GM18867 (cell line): ENCODE data around the gene ANK2.

ENCODE experiments used
- ATAC-seq: cut with Tn5 transposase; IDR thresholded peaks from one replicate; pipeline ENCODE4 v1.9.1; 2021; ENCODE audit warnings: mild to moderate bottlenecking, moderate library complexity; ENCODE audit not compliant: unreplicated experiment

ANK2 gene

DNA sequence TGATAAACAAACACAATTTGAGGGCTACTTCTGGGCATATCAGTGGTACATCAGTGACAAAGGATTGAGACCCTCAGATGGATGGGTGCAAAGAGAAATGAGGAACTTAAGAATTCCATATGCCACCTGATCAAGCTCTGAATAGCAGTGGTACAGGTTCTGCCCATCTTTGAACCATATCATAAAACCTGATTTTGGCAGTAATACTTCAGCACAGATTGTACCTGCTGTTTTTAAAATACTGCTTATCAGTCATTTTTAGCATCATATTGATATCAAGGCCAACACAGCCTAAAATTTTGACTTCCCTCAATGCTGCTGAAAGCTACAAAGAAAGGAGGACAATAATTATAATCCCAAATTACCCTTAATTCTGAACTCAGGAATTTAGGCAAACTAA, 41.5 kb downstream of the ANK2 start:
- no peak for ATAC-seq

DNA sequence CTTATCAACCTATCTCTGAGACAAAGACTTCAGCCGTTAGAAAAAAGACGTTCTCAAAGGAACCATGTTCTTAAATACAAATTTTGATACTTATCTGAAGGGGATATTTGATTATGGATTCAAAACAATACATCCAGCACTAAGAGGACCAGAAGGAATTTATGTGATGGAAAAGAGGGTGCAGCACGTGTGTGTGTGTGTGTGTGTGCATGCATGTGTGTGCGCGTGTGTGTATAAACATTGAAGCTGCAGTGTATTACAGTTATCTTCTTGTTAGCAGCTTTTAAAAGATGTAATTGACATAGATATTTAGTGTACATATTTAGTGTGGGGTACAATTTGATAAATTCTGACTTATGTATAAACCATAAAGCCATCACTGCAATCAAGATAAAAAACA, 44.9 kb downstream of the ANK2 start:
- no peak for ATAC-seq

DNA sequence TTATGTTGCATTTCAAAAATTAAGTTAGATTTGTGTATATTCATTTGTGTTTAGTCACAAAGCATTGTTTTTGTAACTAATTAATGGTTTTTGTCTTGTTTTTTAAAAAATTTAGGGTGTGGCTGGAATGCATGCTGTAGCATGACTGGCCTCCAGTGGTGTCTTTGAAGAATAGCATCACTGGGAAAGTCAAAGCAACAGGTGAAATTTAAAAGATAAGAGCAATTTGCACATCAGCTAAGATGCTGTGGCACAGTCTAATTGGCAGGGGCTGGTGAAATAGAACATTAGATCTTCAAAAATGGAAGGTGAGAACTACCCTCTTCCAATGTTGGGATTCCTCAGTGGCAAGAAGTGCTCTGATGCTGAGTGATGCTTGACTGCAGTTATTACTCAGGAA, 45.3 kb downstream of the ANK2 start:
- ATAC-seq, result no peak

DNA sequence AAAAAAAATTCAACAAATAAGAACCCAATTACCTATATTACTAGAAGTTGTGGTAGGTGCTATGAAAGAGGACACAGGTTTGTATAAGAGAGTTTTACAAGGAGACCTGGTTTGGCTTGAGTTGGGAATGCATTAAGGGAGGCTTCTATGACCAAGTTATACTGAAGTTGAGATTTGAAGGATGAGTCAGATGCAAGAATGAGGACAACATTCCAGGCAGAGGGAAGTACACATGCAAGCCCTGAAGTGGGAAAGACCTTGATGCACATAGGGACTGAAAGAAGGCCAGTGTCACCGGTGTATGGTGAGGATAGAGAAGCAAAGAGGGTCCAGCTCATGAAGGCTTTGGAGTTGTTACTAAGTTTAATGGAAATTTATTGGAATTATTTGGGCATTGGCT, 52.2 kb downstream of the ANK2 start:
- ATAC-seq, result no peak

DNA sequence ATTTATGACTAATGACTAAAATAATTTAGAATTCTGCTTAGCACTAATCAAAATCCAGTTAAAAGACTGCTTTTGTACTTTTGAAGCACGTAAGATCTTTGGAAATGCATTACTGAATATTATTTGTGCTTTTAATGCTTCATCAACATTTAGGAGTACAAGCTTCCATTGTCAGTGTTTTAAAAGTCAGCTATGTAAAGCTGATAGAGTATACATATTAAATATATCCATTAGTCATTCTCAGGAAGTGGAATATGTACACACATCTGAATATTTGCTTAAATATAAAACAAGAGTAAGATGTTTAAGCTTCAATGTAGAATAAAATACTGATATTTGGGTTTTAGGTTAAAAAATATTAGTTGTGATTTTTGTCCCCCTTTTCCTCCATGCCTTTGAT, 54.1 kb downstream of the ANK2 start:
- ATAC-seq, result no peak

DNA sequence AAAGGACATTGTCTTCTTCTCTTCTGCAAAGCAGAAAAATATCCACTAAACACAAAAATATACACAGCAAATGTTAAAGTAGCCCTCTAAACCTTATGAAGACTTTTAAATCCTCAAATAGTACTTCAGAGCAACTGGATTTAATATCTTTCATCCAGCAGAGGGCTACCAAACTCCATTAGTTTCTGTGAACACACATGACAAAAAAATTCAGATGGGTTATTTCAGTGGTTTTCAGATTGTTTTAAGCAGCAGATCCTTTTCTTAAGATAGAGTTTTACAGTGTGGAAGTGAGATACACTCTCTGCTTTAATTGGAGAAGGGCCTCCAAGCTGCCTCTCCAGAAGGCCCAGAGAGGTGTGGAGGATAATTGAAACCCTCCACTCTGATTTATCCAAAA, 56.7 kb downstream of the ANK2 start:
- no peak for ATAC-seq

DNA sequence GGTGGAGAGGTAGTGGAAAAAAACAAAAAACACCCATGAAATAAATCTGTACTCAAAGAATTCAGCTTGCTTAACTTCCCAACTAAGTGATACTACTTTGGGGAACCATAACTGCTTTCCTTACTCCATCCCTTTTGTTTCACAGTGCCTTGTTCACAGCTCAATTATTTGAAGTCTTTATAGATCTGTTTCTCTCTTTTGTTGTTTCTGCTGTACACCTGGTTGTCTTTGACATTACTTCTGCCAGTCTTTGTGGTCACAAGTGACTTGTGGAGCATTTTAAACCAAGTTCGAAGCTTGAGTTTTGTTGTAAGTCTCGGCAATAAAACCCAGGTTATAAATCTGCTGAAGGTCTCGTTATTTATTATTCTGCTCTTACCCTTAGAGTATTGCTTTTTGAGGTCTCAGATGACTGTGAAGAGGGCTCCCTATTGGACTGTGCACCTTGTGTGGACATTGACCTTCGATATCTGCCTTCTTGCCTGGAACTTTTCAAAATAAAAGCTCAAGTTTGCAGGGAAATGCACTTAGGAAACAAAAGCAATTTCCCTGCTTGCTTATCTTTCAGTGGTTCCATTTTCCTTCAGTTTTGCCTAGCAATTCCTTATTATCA, 59.8 kb downstream of the ANK2 start:
- no peak for ATAC-seq

DNA sequence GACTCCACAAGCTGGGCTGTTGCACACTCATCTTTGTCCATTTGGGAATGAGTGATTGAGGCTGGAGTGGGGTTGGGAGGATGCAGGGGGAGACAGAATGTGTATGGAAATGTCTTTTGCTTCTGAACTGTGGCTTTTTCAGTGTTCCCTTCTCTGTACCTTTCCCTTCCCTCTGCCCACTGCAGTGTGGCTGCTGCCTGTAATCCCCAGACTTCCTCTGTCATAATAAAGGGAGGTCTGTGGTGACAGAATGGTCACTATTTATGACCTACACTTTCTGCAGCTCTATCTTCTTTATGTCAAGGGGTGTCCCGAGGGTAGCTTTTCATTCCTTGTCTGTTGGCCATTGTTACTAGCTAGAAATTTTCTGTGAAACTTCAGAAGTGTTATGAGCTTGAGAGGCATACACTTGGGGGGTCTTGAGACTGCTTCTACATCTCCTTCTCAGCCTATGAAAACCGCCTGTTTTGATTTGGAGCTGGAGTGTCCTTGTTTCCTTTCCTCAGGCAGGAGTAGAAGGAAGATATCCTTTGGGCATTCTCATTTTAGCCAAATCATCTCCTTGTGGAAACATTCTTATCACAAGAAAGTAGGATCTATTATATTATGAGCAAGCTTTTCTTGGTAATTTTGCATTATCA, 63.0 kb downstream of the ANK2 start:
- ATAC-seq, result no peak

DNA sequence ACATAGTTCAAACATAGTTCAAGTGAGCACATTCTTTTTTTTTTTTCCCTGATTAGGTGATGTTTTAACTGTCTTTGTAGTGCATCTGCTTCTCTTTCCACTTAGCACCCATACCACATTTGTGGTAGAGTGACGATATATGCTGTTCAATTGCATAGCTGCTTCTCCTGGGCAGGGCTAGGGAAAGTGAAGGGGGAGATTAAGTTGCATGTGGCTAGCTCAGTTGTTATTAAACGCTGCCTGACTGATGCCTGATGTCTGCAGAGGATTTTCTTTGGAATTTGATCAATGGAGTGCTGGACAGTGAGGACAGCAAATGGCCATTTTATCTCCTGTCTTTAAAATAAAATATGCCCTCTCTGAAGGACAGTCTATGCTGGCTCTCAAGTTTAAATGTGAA, 63.7 kb downstream of the ANK2 start:
- no peak for ATAC-seq

DNA sequence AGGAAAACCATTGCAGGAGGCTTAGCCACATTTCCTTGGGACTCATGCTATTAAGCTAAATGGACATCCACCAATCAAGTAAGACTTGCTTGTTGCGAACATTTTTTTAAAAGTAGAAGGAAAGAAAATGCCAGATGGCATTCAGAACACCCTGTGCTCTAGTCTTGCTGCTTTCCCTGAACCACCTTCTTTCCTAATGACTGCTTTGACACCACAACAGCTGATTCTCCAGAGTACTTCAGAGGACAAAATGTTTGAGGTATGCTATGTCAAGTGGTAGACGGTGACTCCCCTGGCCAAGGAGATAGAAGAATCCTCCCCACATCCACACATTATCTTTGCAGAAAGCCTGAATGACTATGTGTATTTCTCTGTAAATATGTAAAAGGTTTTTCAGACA, 65.4 kb downstream of the ANK2 start:
- no peak for ATAC-seq

DNA sequence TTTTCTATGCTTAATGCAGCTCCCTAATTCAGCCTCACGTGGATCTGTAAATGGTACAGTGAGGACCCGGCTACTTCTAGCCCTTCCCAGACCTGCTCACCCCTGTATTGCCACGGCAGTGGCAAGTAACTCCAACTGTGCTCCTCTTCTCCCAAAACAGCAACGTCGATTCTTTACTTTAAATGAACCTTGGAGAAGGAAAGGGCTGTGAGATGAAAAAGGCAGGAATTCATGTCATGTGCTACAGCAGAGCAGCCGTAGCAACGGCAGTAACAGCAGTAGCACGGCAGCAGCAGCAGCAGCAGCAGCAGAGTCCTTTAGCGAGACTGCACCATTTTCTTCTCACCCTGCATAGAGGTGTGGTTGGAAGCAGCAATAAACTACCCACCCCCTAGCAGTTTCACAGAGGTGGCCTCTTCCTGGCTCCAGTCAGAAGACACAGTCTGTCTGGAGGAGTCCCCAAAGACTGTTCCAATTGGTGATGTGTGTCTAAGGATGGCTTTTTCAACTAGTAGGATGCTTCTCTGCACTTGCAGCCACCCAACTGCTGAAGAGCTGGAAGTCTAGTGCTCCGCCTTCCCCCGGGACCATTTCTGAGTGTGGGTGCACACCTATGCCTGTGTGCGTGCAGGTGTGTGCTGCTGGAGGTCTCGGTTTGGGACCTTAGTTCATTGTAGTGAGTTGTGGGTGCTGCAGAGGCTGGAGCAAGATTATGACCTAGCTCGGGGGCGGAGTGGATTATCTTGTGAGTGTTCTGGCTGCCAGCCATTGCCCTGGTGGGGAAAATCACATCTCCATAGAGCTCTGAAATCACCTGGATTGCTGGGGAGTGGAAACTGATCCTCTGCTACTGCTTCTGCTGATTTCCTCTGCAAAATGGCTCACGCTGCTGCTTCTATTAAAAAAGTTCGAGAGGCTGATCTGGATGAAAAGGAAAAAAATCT, 67.2 kb downstream of the ANK2 start:
- no peak for ATAC-seq

DNA sequence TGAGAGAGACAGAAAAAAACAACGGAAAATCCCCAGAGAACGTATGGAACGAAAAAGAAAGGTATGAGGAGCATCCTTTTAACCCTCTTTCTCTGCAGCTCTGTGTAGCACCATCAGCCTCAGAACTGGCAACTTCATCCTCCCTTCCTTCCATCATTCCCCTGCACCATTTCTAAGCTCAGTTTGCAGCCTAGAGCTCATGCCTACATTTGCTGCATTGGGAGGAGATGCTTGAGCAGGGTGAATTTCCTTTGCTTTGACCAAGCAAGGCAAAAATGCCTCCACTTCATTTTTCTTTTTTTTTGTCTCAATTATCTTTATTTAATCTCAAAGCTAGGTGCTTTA, 67.9 kb downstream of the ANK2 start:
- no peak for ATAC-seq

DNA sequence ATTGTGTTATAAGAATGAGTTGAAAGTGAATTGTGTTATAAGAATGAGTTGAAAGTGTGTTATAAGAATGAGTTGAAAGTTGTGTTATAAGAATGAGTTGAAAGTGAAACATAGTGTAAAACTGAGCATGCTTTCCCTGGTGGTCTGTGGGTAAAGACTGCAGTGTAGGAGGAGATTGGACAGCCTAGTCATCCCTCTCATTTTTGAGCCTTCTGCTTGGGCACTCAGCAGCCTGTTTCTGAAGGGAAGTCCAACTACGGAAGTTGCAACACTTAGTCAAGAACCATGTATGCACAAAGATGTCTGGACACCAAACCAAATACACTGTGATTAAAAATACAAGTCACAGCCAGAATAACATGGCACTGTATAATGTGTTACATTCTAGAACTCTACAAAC, 72.6 kb downstream of the ANK2 start:
- peak; percentile 74 for ATAC-seq

DNA sequence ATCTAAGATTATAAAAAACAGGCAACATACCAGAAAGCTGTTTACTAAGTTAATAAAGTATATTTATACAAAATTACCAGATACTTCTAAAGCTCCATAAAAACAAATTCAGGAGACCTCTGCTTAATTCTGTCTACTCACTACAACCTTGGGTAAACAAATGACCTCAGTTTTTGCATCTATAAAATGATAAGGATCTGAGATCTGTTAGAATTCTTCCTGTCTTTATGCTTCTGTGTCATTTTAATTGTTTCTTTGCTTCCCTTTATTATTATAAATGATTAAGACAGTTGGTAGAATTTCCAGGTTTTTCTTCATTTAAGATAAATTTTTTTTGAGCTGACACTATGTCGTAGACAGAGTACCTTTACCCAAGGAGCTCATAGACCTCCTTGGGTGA, 76.0 kb downstream of the ANK2 start:
- ATAC-seq, result no peak

DNA sequence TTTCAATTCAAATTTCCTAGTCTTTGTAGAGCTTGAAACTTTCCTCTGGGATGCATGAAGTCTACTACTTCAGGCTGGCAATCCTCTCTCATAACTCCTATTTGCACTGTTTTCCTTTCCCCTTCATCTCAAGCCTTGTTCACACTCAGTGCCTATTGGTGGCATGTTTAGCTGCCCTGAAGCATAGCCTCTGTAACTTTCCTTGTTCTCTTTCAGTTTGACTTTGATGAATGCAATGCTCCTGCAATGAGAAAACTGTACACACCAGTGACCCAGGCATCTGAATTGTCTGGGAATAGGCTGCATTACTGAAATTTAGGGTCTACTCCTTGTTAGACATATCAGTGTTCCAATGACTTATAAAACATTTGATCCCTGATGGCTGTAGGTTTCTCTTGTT, 81.7 kb downstream of the ANK2 start:
- ATAC-seq, result no peak

DNA sequence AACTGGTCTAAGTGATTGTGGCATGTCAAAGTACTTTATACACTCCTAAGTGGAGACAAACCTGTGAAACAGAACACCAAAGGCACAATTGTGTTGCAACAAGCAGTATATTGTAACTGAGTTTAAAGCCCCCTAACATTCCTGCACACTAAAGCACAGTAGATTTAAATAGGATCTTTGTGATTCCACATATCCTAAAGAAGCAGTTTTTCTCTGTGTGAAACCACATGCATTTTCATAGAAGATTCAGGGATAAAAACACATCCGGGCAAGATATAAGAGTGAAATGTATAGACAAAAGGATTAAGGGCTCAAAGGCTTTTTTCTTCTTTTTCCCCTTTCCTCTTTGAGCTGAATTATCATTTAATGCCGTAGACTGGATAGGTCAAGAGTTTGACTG, 82.2 kb downstream of the ANK2 start:
- no peak for ATAC-seq

DNA sequence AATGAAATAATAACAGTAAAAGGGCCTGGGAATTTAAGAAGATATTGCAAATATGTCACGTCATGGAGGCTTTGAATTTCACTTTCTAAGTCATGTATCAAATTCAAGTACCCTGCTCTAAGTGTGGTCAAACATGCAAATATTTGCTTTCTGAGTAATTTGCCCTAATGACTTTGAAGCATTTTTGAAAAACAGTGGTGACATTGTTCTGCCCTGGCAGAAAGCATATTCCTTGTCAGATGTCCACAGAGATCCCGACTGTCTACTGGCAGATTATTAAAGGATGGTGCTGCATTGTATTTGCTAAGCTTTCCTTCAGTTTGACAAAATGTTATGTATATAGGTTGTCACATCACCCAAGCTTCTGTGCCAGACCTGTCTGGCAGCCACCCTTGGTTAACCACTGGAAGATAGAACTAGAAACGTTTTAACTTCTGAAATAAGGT, 92.5 kb downstream of the ANK2 start:
- peak; percentile 85 for ATAC-seq

DNA sequence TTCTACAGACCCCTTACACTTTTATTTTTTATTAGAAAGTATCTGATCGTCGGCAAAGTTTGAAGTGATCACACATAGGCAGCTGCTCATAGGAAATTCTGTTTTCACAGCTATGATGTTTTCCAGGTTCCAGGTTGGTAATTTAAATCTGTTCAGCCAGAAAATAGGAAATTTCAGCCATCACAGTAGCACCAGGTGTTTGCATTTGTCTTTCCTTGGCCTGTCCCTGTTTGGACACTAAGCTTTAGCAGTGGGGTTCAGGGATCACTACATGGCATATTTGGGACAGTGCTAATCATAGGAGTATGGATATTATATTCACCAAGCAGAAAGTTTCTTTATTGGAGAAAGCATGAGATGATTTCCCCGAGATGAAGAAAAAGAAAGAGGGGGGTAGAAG, 92.9 kb downstream of the ANK2 start:
- no peak for ATAC-seq

DNA sequence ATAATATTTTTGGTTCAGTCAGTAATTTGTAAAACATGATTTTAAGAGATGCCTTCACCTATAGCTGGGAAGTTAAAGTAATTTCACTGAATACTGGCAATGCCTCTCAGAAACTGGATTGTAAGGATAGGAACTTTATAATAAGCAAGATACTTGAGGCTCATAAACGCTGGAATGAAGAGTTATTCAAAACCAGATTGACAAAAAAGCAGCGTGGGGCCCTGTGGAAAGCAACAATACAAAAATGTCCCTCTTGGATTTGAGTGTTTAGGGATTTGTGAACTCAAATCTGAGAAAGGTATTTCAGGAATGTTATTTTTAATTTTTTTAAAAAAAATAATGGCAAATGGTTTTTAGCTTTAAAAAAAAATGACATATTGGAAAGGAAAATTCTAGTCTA, 94.6 kb downstream of the ANK2 start:
- no peak for ATAC-seq

DNA sequence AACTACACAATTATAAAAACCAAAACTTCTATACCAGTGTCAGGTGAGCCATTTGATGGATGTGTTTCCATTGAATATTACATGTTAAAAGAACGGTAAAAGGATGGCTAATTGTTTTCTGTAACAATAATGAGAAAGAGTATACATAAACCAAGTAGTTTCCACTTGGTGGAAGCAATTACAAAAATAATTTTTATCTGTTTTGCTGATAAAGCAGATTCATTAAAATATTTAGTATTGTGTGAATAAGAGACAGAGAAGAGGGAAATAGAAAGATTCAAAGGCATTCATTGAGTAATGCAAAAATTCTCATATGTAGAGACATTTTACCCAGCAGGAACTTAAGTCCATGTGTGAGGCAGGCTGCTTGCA, 95.7 kb downstream of the ANK2 start:
- no peak for ATAC-seq

DNA sequence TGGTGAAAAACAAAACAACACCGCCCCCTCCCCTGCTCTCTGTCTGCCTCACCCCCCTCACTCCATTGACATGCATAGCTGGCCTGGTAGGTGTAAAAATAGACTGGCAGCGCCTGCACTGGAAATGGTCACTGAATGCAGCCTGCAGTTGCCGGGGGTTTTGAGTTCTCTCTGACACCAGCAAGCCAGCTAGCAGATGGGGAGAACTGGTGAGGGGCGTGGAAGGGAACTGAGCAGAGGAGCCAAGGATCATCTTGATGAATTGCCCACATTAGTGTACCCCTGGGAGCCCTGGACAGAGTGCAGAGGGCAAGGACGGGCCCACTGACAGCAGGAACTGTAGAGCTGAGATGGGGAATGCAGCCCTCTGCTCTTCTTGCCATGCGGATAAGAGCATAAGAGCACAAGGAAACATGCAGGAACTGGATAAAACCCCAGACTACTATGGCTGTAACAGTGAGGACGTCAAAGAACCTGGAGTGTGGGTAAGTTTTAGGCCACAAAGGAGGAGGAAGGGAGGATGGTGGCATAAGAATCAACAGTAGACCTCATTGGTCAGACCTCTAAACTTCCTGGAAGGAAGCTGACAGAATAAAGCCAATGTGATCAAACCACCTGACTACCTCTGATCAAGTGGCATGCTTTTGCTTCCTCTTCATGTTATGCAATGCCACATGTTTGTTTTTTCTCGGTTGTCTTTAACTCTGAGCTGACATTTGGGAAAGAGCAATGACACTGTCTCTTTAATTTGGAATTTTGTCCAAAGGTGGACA, 96.3 kb downstream of the ANK2 start:
- ATAC-seq, result no peak
